ENCODE data around the gene C9orf85.
"Not testable (repeated sequence)": the region's sequence is repeated elsewhere in the genome, so short reads cannot be mapped to it uniquely, and the experiment has no call there.

Gene C9orf85

GRCh38 chr9:71941998-71942567, 30.6 kb downstream of the C9orf85 start:
- no peak for DNase-seq (ENCODE audit: low read depth in 3 of 3)

- DNase-seq (ENCODE audit: low read depth in 3 of 3): no peak
Measured at GRCh38 chr9:71944754-71945375, 33.4 kb downstream of the C9orf85 start.

GRCh38 chr9:71954652-71955051, 43.2 kb downstream of the C9orf85 start:
- not testable (repeated sequence) for DNase-seq (ENCODE audit: low read depth in 3 of 3)

- DNase-seq (ENCODE audit: low read depth in 3 of 3): no peak
Measured at GRCh38 chr9:71955300-71955915, 44.0 kb downstream of the C9orf85 start.

GRCh38 chr9:71962328-71962727, 50.9 kb downstream of the C9orf85 start:
- DNase-seq (ENCODE audit: low read depth in 3 of 3): no peak

- DNase-seq (ENCODE audit: low read depth in 3 of 3): not testable (repeated sequence)
Measured at GRCh38 chr9:71963471-71963996, 52.1 kb downstream of the C9orf85 start.

GRCh38 chr9:71965403-71965802, 54.0 kb downstream of the C9orf85 start:
- DNase-seq (ENCODE audit: low read depth in 3 of 3): no peak

- no peak for DNase-seq (ENCODE audit: low read depth in 3 of 3)
Measured at GRCh38 chr9:71966601-71967000, 55.2 kb downstream of the C9orf85 start.

GRCh38 chr9:71968541-71969090, 57.2 kb downstream of the C9orf85 start:
- no peak for DNase-seq (ENCODE audit: low read depth in 3 of 3)

- no peak for DNase-seq (ENCODE audit: low read depth in 3 of 3)
Measured at GRCh38 chr9:71975833-71976232, 64.4 kb downstream of the C9orf85 start.

- no peak for DNase-seq (ENCODE audit: low read depth in 3 of 3)
Measured at GRCh38 chr9:71977003-71977402, 65.6 kb downstream of the C9orf85 start.

GRCh38 chr9:71980266-71981190, 69.1 kb downstream of the C9orf85 start:
- DNase-seq (ENCODE audit: low read depth in 3 of 3): no peak

GRCh38 chr9:71981944-71982343, 70.5 kb downstream of the C9orf85 start:
- DNase-seq (ENCODE audit: low read depth in 3 of 3): no peak

- no peak for DNase-seq (ENCODE audit: low read depth in 3 of 3)
Measured at GRCh38 chr9:71984403-71984802, 73.0 kb downstream of the C9orf85 start.

GRCh38 chr9:71984831-71985281, 73.4 kb downstream of the C9orf85 start:
- no peak for DNase-seq (ENCODE audit: low read depth in 3 of 3)

GRCh38 chr9:71985297-71985911, 74.0 kb downstream of the C9orf85 start:
- no peak for DNase-seq (ENCODE audit: low read depth in 3 of 3)

GRCh38 chr9:71986900-71987299, 75.5 kb downstream of the C9orf85 start:
- no peak for DNase-seq (ENCODE audit: low read depth in 3 of 3)

GRCh38 chr9:71987471-71988371, 76.3 kb downstream of the C9orf85 start:
- no peak for DNase-seq (ENCODE audit: low read depth in 3 of 3)

- no peak for DNase-seq (ENCODE audit: low read depth in 3 of 3)
Measured at GRCh38 chr9:71990466-71990865, 79.0 kb downstream of the C9orf85 start.

GRCh38 chr9:72005451-72005850, 94.0 kb downstream of the C9orf85 start:
- no peak for DNase-seq (ENCODE audit: low read depth in 3 of 3)

Measured in stimulated activated CD4-positive, alpha-beta T cell treated with anti-CD3 and anti-CD28 coated beads, TNF-alpha, amount 100 ng/mL, for 4 hours (primary cell).